Brain microvascular endothelial cell (primary cell): Measurements from ENCODE around the gene IGF2BP1.
A peak's percentile ranks its signal among the peaks of the same experiment; 100 is the strongest.
"Not testable (repeated sequence)": the region's sequence is repeated elsewhere in the genome, so short reads cannot be mapped to it uniquely, and the experiment has no call there.

ENCODE experiments used
- DNase-seq: peaks from one replicate; pipeline ENCODE4 v3.0.0-alpha.2; 2020
- H3K27ac ChIP-seq: fragments of 250-450 bp; sonication (Bioruptor Pico); 2 replicates; pipeline ENCODE4 v1.5.1; 2020; ENCODE audit warnings: mild to moderate bottlenecking, moderate library complexity
- H3K27me3 ChIP-seq: fragments of 250-450 bp; sonication (Bioruptor Pico); replicated peaks from 2 replicates; pipeline ENCODE4 v1.5.1; 2020; ENCODE audit warnings: mild to moderate bottlenecking
- H3K36me3 ChIP-seq: fragments of 250-450 bp; sonication (Bioruptor Pico); replicated peaks from 2 replicates; pipeline ENCODE4 v1.5.1; 2020; ENCODE audit warnings: mild to moderate bottlenecking
- H3K4me3 ChIP-seq: 2 replicates; pipeline ENCODE4 v1.5.1; 2011; ENCODE audit warnings: low read depth, mild to moderate bottlenecking, control low read depth, low read length, moderate library complexity
- CTCF ChIP-seq: IDR thresholded peaks from 2 replicates; pipeline ENCODE4 v1.5.1; 2011; ENCODE audit warnings: low read depth, mild to moderate bottlenecking, moderate library complexity, low read length, control low read depth, inconsistent platforms; ENCODE audit errors: missing control alignments
- in situ Hi-C: cut with HindIII; loops from 2 replicates; pipeline ENCODE4 v1.10.0; 2017; ENCODE audit warnings: low sequenced_read_pairs, low pct_ligation_motif_present

Gene IGF2BP1

GRCh38 chr17:49002331-49002730, 5.1 kb downstream of the IGF2BP1 start:
- in situ Hi-C loops: no loop called here
- H3K27ac ChIP-seq: no peak overlapping the region
- H3K36me3 ChIP-seq: peaks cover 15% of the 10 kb centered on the region
- TF ChIP-seq CTCF: no peak
- DNase-seq: no peak
- no peaks in the 10 kb centered on the region for H3K27me3 ChIP-seq
- no peak overlapping the region for H3K4me3 ChIP-seq

- Histone ChIP-seq H3K27me3 (no peaks in the 10 kb centered on the region), H3K4me3 (no peak overlapping the region), H3K27ac (no peak overlapping the region), H3K36me3 (peaks cover 16% of the 10 kb centered on the region)
- no peak for DNase-seq
- in situ Hi-C loops: no loop called here
- TF ChIP-seq CTCF: no peak
These were observed 5.6 kb downstream of the IGF2BP1 start for GRCh38 chr17:49002766-49003165.

- no peak for TF ChIP-seq CTCF
- no peak for DNase-seq
- Histone ChIP-seq H3K36me3 (peaks cover 16% of the 10 kb centered on the region), H3K4me3 (peak overlapping the region; percentile 61), H3K27me3 (no peaks in the 10 kb centered on the region), H3K27ac (peak overlapping the region; percentile 31)
- in situ Hi-C loops: no loop called here
These were observed 6.6 kb downstream of the IGF2BP1 start for GRCh38 chr17:49003557-49004511.

GRCh38 chr17:49005140-49005539, 8.0 kb downstream of the IGF2BP1 start:
- Histone ChIP-seq H3K4me3 (no peak overlapping the region), H3K36me3 (peaks cover 16% of the 10 kb centered on the region), H3K27me3 (no peaks in the 10 kb centered on the region), H3K27ac (no peak overlapping the region)
- DNase-seq: no peak
- no peak for TF ChIP-seq CTCF
- in situ Hi-C loops: no loop called here

- DNase-seq, H3K4me3 ChIP-seq, H3K27me3 ChIP-seq, in situ Hi-C loops, H3K27ac ChIP-seq: not testable (repeated sequence)
- peaks cover 19% of the 10 kb centered on the region for H3K36me3 ChIP-seq
These were observed 11.7 kb downstream of the IGF2BP1 start for GRCh38 chr17:49008908-49009307.

GRCh38 chr17:49012769-49013255, 15.6 kb downstream of the IGF2BP1 start:
- in situ Hi-C loops: no loop called here
- no peaks in the 10 kb centered on the region for H3K27me3 ChIP-seq
- peaks cover 10% of the 10 kb centered on the region for H3K36me3 ChIP-seq
- DNase-seq: no peak
- peak; percentile 11 for TF ChIP-seq CTCF
- no peak overlapping the region for H3K27ac ChIP-seq
- no peak overlapping the region for H3K4me3 ChIP-seq
